ENCODE results near the gene NOS3. TPM values are rescaled to one million over a fixed set of nuclear protein-coding genes. Genes with fewer than 3 reads are reported as not detected.

NOS3 gene
- total RNA-seq, 4 donors from 2014 or later, result 1.4 to 3.2 (median 2.2) TPM

GRCh38 chr7:150978126-150978789, 12.6 kb upstream of the NOS3 start, which contains the start of gene KCNH2:
Gene KCNH2, minus strand, starts transcription at chr7:150978321. Its CDS starts 408 bp downstream, at chr7:150977913.
- H3K27ac ChIP-seq, result peak within 1 kb of the TSS; percentile 31 to 82 (median 68)

DNA sequence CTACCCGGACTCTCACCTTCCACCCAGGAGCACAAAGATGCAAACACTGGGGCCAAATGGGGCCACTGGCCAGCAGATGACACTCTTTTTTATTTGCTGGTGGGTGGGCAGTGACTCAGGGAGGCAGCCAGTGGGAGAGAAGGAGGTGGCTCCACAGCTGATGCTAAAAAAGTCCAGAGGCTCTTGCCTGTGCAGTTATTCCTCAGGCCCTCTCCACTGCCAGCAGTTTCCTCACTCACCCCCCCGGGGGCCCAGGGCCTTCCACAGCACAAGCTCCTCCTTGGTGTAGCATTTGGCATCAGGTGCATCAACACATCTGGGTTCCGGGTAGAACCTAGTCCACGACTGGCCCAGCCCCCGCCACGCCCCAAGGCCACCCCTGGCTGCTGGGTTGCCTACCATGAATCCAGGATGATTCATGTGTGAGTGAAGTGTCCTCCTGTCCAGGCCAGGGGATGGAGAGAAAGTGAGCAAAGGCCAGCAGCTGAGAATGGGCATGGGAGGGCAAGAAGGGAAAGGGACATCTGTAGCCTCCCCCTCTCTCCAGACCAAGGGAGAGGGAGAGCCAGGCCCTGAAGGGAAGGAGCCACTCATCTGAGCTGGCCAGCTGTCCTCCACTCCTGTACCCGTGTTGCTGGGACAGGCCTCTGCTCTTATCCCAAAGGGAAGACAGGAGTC, 11.0 kb upstream of the NOS3 start:
- Histone ChIP-seq H3K4me3 (no peak overlapping the region), H3K9me3 (no peaks in the 10 kb centered on the region), H3K27me3 (peaks cover 0 to 89% (median 11%) of the 10 kb centered on the region in 4 donors), H3K27ac (peak overlapping the region in 3 of 4 donors; percentile 57 to 82 (median 74)), H3K36me3 (no peaks in the 10 kb centered on the region), H3K4me1 (peaks cover 6 to 48% (median 33%) of the 10 kb centered on the region in 3 donors)
- WGBS, 2 donors, result 23% methylated on average over 2 of the region's 7 CpGs; no CpG with 5 or more reads in 1 of the 2 donors
- DNase-seq, result no peak
- intact Hi-C loops (cut with DNase I), result no loop called here
- no peak for TF ChIP-seq POLR2A (IDR thresholded peaks at IDR 0.05)
- no peak for TF ChIP-seq CTCF (IDR thresholded peaks at IDR 0.05)

More at GRCh38 chr7:150978126-150978789, 12.6 kb upstream of the NOS3 start, which contains the start of gene KCNH2:
- DNase-seq, result no peak
- Histone ChIP-seq H3K9me3 (no peaks in the 10 kb centered on the region), H3K36me3 (no peaks in the 10 kb centered on the region), H3K27me3 (peaks cover 0 to 100% (median 11%) of the 10 kb centered on the region in 4 donors), H3K4me1 (peaks cover 15 to 63% (median 43%) of the 10 kb centered on the region in 3 donors), H3K4me3 (peak within 1 kb of the TSS; percentile 12 to 63 (median 40))
- intact Hi-C loops (cut with DNase I), result no loop called here
- no peak for TF ChIP-seq CTCF (IDR thresholded peaks at IDR 0.05)
- 6% methylated on average over 17 of the region's 81 CpGs; no CpG with 5 or more reads in 1 of the 2 donors for WGBS, 2 donors

DNA sequence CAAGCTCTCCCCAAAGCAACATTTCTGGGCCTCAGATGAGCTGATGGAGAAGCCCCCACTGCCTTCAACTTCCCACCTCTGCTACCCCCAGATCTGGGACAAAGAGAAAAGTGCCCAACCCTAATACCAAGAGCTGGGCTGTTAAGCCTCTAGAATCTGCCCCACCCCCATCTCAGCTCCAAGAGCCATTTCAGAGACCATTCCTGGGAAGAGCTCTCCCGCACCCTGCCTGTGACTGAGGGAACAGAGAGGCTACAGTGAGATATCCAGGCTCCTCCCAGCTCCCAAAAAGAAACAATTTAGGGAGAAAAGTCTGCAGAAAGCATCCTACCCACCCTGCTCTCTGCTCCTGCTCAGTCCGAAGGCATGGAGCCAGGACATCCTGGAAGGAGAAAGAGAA, 10.2 kb upstream of the NOS3 start:
- no peaks in the 10 kb centered on the region for H3K9me3 ChIP-seq
- H3K27ac ChIP-seq, result no peak overlapping the region
- H3K27me3 ChIP-seq, result peaks cover 0 to 89% (median 11%) of the 10 kb centered on the region in 4 donors
- peaks cover 6 to 40% (median 25%) of the 10 kb centered on the region in 3 donors for H3K4me1 ChIP-seq
- H3K4me3 ChIP-seq, result no peak overlapping the region
- no peaks in the 10 kb centered on the region for H3K36me3 ChIP-seq
- 8 to 20% methylated on average over 1 to 2 of the region's 2 CpGs for WGBS, 2 donors
- TF ChIP-seq CTCF (IDR thresholded peaks at IDR 0.05), result no peak
- no peak for TF ChIP-seq POLR2A (IDR thresholded peaks at IDR 0.05)
- no peak for DNase-seq
- intact Hi-C loops (cut with DNase I), result no loop called here

- H3K4me3 ChIP-seq, result no peak overlapping the region
- H3K36me3 ChIP-seq, result no peaks in the 10 kb centered on the region
- TF ChIP-seq POLR2A (IDR thresholded peaks at IDR 0.05) (no peak), CTCF (IDR thresholded peaks at IDR 0.05) (no peak)
- intact Hi-C loops (cut with DNase I), result no loop called here
- no peak overlapping the region for H3K27ac ChIP-seq
- WGBS, 2 donors, result 64 to 73% methylated on average over 5 to 6 of the region's 6 CpGs
- H3K27me3 ChIP-seq, result peaks cover 0 to 82% (median 8%) of the 10 kb centered on the region in 4 donors
- peaks cover 6 to 36% (median 22%) of the 10 kb centered on the region in 3 donors for H3K4me1 ChIP-seq
- DNase-seq, result no peak
- H3K9me3 ChIP-seq, result no peaks in the 10 kb centered on the region
These were observed 9.2 kb upstream of the NOS3 start for GRCh38 chr7:150981644-150982043.

GRCh38 chr7:150982351-150982750, 8.5 kb upstream of the NOS3 start:
- TF ChIP-seq POLR2A (IDR thresholded peaks at IDR 0.05) (no peak), CTCF (IDR thresholded peaks at IDR 0.05) (no peak)
- DNase-seq, result no peak
- no peaks in the 10 kb centered on the region for H3K9me3 ChIP-seq
- intact Hi-C loops (cut with DNase I), result no loop called here
- H3K36me3 ChIP-seq, result no peaks in the 10 kb centered on the region
- no peak overlapping the region for H3K27ac ChIP-seq
- no peak overlapping the region for H3K4me3 ChIP-seq
- peaks cover 0 to 77% (median 2%) of the 10 kb centered on the region in 4 donors for H3K27me3 ChIP-seq
- peaks cover 6 to 29% (median 22%) of the 10 kb centered on the region in 3 donors for H3K4me1 ChIP-seq
- 47 to 56% methylated on average over 2 of the region's 3 CpGs for WGBS, 2 donors

Data from esophagus squamous epithelium (tissue), 5 donors.